Measurements from ENCODE around the gene ING3. TPM values are rescaled to one million over a fixed set of nuclear protein-coding genes. Genes with fewer than 3 reads are reported as not detected.

The ING3 gene
- total RNA-seq, 1 donor = 70.0 TPM

DNA sequence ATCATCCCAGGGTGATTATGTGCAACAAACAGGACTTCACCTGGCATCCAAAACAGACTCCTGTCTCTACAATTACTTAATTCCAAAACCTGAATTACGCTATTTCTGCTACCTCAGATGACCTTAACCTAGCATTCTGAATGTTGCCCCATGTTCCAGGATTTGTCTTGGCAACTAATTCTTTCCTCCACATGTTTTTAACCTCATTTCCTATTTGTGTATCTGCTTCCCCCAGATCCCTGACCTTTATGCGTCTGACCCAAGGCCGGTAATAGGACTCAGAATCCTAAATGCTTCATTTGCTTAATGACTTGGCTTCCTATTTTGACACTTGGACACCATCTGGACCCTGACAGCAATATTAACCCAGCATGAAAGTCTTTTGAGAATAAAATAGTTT is 8.7 kb upstream of the ING3 start:
- no peak overlapping the region for H3K4me3 ChIP-seq (ENCODE audit: low read length)
- peaks cover 4% of the 10 kb centered on the region for H3K27me3 ChIP-seq (ENCODE audit: insufficient read depth, low read length)
- no peaks in the 10 kb centered on the region for H3K4me1 ChIP-seq (ENCODE audit: insufficient read depth, low read length)
- no peaks in the 10 kb centered on the region for H3K9me3 ChIP-seq (ENCODE audit: low read depth, low read length)

- Histone ChIP-seq H3K27me3 (ENCODE audit: insufficient read depth, low read length) (peaks cover 4% of the 10 kb centered on the region), H3K4me1 (ENCODE audit: insufficient read depth, low read length) (no peaks in the 10 kb centered on the region), H3K4me3 (ENCODE audit: low read length) (no peak overlapping the region), H3K9me3 (ENCODE audit: low read depth, low read length) (no peaks in the 10 kb centered on the region)
These were observed 7.7 kb upstream of the ING3 start for GRCh38 chr7:120942861-120943260.

GRCh38 chr7:120944826-120945562 is 5.6 kb upstream of the ING3 start:
- no peak overlapping the region for H3K4me3 ChIP-seq (ENCODE audit: low read length)
- H3K9me3 ChIP-seq (ENCODE audit: low read depth, low read length) = no peaks in the 10 kb centered on the region
- H3K4me1 ChIP-seq (ENCODE audit: insufficient read depth, low read length) = peaks cover 8% of the 10 kb centered on the region
- H3K27me3 ChIP-seq (ENCODE audit: insufficient read depth, low read length) = peaks cover 4% of the 10 kb centered on the region

DNA sequence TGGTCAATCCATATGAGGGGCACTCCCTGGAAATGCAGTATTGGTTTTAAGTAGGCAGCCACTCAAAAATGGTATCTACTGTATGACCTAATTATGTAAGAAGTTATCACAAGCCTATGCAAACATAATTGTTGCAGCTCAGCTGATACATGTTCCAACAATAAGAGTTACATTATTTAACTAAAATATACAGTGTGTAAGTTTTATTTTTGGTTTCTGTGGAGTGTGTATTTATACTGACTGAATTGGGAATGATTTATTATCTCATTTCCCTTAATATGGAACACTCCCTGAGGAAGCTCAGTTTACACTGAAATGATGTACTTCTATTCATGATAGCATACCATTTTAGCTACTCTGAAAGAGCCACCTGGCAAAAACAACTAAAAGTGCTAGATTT is 2.6 kb upstream of the ING3 start:
- H3K4me3 ChIP-seq (ENCODE audit: low read length) = no peak overlapping the region
- H3K27me3 ChIP-seq (ENCODE audit: insufficient read depth, low read length) = peaks cover 4% of the 10 kb centered on the region
- H3K4me1 ChIP-seq (ENCODE audit: insufficient read depth, low read length) = peaks cover 18% of the 10 kb centered on the region

DNA sequence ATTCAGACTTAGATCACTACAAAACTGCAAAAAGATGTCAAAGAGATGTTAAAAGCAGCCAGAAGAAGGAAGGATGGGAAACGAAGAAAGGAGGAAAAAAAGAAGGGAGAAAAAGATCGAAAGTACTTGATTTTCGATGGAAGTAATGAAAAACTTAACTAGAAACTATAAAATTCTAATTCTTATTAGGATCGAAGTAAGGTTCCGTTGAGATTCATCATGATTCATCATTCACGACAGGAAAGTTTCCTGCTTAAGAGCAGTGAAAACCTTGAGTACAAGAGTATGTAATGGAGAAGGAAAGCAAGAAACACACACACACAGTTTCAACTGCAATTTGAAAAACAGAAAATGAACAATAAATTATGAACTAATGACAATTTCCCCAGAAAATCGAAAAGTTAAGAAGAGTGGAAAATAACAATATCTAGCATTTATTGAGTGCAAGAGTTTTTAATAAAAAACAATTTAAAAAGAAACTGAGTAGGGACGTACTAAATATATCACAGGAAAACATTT is 1.1 kb upstream of the ING3 start:
- peak overlapping the region; percentile 77 for H3K4me3 ChIP-seq (ENCODE audit: low read length)
- peaks cover 18% of the 10 kb centered on the region for H3K4me1 ChIP-seq (ENCODE audit: insufficient read depth, low read length)
- no peaks in the 10 kb centered on the region for H3K9me3 ChIP-seq (ENCODE audit: low read depth, low read length)

More for the DNA sequence above, 2.6 kb upstream of the ING3 start:
- no peaks in the 10 kb centered on the region for H3K9me3 ChIP-seq (ENCODE audit: low read depth, low read length)

DNA sequence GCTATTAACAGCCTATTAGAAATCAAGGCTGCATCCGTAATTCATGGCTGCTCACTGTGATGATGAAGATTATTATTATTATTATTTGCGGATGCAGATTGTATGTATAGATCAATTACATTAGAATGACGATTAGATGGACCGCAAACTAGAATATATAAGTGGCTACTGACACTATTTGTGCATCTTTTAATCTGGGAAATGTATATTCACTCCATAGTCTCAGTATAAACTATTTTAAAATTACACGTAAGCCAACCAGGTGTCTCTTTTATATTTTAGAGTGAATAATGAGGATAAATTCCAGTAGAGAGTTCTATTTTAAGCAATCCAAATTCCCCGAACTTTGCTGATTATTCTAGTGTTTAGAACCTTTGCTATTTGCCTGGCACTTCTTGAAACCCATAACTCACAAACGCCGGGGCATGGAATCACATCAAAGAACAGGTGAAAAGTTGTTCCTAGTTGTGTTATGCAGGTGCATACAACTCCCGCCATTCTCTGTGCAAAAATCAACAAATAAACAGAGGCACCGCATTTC is 509 bp upstream of the ING3 start:
- Histone ChIP-seq H3K4me3 (ENCODE audit: low read length) (peak overlapping the region; percentile 77), H3K9me3 (ENCODE audit: low read depth, low read length) (no peaks in the 10 kb centered on the region), H3K27me3 (ENCODE audit: insufficient read depth, low read length) (peaks cover 4% of the 10 kb centered on the region), H3K4me1 (ENCODE audit: insufficient read depth, low read length) (peaks cover 18% of the 10 kb centered on the region)

More for the DNA sequence above, 1.1 kb upstream of the ING3 start:
- peaks cover 4% of the 10 kb centered on the region for H3K27me3 ChIP-seq (ENCODE audit: insufficient read depth, low read length)

GRCh38 chr7:120951309-120951699 is 727 bp downstream of the ING3 start:
- peaks cover 18% of the 10 kb centered on the region for H3K4me1 ChIP-seq (ENCODE audit: insufficient read depth, low read length)

DNA sequence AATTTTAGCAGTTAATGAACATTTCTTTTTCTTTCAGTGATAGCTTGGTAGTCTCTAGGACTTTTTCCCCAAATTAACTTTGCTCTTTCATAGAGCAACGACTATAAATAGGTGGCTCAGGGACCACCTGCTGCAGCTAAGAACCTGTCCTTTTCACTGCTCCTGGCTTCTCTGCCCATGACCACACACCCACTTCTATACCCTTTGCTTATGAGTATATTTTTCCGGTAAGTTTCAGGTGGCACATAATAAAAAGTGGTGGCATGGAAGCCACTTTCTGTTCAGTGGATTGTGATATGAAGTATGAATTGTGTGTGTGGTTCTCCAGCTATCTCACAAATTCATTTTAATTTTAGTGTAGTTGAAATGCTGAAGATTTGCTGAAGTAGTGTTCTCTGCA is 1.2 kb downstream of the ING3 start:
- Histone ChIP-seq H3K4me1 (ENCODE audit: insufficient read depth, low read length) (peaks cover 18% of the 10 kb centered on the region), H3K9me3 (ENCODE audit: low read depth, low read length) (no peaks in the 10 kb centered on the region), H3K4me3 (ENCODE audit: low read length) (no peak overlapping the region), H3K27me3 (ENCODE audit: insufficient read depth, low read length) (no peaks in the 10 kb centered on the region)

More at GRCh38 chr7:120951309-120951699, 727 bp downstream of the ING3 start:
- H3K4me3 ChIP-seq (ENCODE audit: low read length) = peak overlapping the region; percentile 77
- H3K27me3 ChIP-seq (ENCODE audit: insufficient read depth, low read length) = peaks cover 2% of the 10 kb centered on the region
- H3K9me3 ChIP-seq (ENCODE audit: low read depth, low read length) = no peaks in the 10 kb centered on the region

DNA sequence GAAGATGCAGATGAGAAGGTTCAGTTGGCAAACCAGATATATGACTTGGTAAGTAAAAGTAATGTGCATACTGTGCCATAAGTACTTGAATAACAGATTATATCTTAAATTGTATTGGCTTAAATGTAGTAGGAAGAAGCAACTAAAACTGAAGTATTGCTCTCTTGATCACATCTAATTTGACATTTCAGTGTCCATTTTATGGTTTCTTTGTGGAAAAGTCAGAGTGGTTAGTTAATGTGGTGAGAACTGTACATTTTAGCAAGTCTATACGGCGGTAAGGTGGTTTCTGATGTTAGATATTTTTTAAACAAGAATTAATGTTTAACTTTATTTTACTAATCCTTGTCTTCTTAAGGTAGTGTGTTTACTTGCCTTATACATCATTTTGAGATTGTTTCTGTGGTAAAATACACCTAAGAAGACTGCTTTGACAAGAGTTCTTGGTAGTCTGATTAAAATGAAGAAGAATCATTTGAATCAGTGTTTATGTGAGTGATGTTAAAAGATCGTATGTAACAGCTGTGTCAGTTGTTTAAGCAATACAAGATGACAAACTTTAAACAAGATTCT is 5.1 kb downstream of the ING3 start:
- peaks cover 10% of the 10 kb centered on the region for H3K4me1 ChIP-seq (ENCODE audit: insufficient read depth, low read length)
- H3K4me3 ChIP-seq (ENCODE audit: low read length) = no peak overlapping the region
- no peaks in the 10 kb centered on the region for H3K27me3 ChIP-seq (ENCODE audit: insufficient read depth, low read length)
- no peaks in the 10 kb centered on the region for H3K9me3 ChIP-seq (ENCODE audit: low read depth, low read length)

DNA sequence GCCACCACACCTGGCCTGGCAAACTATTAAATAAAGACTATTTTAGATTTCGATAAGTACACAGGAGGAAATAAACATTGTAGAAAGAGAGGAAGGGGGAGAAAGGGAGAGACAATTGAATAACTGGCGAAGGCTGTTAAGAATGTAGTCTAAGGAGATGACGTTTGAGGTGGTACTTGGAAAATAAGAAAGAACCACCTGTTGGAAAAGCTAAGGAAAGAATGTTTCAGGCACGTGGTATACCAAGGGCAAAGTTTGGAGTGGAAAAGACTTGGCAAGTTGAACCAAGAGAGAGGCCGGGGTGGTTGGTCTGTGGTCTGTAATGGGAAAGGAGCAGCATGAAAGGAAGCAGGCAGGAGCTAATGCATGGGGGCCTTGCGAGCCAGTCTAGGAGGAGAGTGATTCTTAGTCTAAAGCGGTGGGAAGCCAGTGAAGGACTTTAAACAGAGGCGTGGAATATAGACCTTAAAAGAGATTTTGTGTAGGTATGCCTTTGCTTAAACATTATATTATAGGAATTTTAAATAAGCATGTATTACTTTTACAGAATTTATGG is 9.4 kb downstream of the ING3 start:
- H3K9me3 ChIP-seq (ENCODE audit: low read depth, low read length) = no peaks in the 10 kb centered on the region
- no peaks in the 10 kb centered on the region for H3K4me1 ChIP-seq (ENCODE audit: insufficient read depth, low read length)
- no peaks in the 10 kb centered on the region for H3K27me3 ChIP-seq (ENCODE audit: insufficient read depth, low read length)
- no peak overlapping the region for H3K4me3 ChIP-seq (ENCODE audit: low read length)

- Histone ChIP-seq H3K4me3 (ENCODE audit: low read length) (no peak overlapping the region), H3K4me1 (ENCODE audit: insufficient read depth, low read length) (no peaks in the 10 kb centered on the region), H3K9me3 (ENCODE audit: low read depth, low read length) (no peaks in the 10 kb centered on the region), H3K27me3 (ENCODE audit: insufficient read depth, low read length) (no peaks in the 10 kb centered on the region)
These were observed 10.1 kb downstream of the ING3 start for GRCh38 chr7:120960714-120961113.

GRCh38 chr7:120961638-120962173 is 11.1 kb downstream of the ING3 start:
- H3K27me3 ChIP-seq (ENCODE audit: insufficient read depth, low read length) = no peaks in the 10 kb centered on the region
- no peaks in the 10 kb centered on the region for H3K9me3 ChIP-seq (ENCODE audit: low read depth, low read length)
- no peaks in the 10 kb centered on the region for H3K4me1 ChIP-seq (ENCODE audit: insufficient read depth, low read length)
- no peak overlapping the region for H3K4me3 ChIP-seq (ENCODE audit: low read length)

DNA sequence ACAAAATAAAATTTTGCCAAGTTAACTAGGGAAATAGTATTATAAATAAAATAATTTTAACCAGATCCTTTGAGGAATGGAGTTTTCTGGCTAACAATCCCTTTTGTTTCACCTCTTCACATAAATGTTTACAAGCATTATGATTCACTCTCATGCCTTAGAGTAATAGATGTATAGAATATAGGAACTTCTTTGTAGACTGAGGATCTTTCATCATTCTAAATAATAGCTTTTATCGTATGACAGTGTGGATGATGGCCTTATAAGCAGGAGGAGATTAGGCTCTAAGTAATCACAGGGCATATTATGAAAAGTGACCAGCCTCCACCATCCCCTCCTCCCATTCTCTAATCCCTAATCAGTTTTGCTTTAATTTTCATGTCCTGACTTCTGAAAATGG is 13.5 kb downstream of the ING3 start:
- Histone ChIP-seq H3K9me3 (ENCODE audit: low read depth, low read length) (no peaks in the 10 kb centered on the region), H3K4me3 (ENCODE audit: low read length) (no peak overlapping the region), H3K27me3 (ENCODE audit: insufficient read depth, low read length) (no peaks in the 10 kb centered on the region), H3K4me1 (ENCODE audit: insufficient read depth, low read length) (no peaks in the 10 kb centered on the region)

DNA sequence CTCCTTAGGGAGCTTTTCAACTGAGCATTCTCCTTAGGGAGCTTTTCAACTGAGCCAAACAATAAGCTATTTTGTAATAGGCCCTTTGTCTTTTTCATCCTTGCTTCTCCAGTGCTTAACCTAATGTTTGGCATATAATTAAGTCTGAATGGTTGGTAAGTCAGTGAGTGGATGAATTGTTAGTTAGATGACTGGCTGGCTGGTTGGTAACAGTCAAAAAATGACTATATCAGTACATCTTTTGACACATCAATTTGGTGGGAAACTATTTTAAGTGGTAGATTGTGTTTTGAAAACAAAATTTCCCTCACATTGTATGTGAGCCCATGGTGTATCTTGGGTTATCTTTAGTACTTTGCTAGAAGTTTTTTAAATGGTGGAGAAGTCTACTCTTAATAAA is 16.4 kb downstream of the ING3 start:
- no peak overlapping the region for H3K4me3 ChIP-seq (ENCODE audit: low read length)

GRCh38 chr7:120973849-120974248 is 23.3 kb downstream of the ING3 start:
- Histone ChIP-seq H3K4me1 (ENCODE audit: insufficient read depth, low read length) (no peaks in the 10 kb centered on the region), H3K27me3 (ENCODE audit: insufficient read depth, low read length) (no peaks in the 10 kb centered on the region), H3K4me3 (ENCODE audit: low read length) (no peak overlapping the region), H3K9me3 (ENCODE audit: low read depth, low read length) (no peaks in the 10 kb centered on the region)

More for the DNA sequence above, 16.4 kb downstream of the ING3 start:
- H3K27me3 ChIP-seq (ENCODE audit: insufficient read depth, low read length) = no peaks in the 10 kb centered on the region
- no peaks in the 10 kb centered on the region for H3K4me1 ChIP-seq (ENCODE audit: insufficient read depth, low read length)
- H3K9me3 ChIP-seq (ENCODE audit: low read depth, low read length) = no peaks in the 10 kb centered on the region
